Hematopoietic multipotent progenitor cell treated with erythropoietin and hydrocortisone succinate and interleukin-3 and kit ligand, for 8 days (in vitro differentiated cells): ENCODE data around the gene KIF1A.

Experiments
- DNase-seq: peaks from one replicate; pipeline ENCODE4 v3.0.0-alpha.2; 2015

The KIF1A gene

DNA sequence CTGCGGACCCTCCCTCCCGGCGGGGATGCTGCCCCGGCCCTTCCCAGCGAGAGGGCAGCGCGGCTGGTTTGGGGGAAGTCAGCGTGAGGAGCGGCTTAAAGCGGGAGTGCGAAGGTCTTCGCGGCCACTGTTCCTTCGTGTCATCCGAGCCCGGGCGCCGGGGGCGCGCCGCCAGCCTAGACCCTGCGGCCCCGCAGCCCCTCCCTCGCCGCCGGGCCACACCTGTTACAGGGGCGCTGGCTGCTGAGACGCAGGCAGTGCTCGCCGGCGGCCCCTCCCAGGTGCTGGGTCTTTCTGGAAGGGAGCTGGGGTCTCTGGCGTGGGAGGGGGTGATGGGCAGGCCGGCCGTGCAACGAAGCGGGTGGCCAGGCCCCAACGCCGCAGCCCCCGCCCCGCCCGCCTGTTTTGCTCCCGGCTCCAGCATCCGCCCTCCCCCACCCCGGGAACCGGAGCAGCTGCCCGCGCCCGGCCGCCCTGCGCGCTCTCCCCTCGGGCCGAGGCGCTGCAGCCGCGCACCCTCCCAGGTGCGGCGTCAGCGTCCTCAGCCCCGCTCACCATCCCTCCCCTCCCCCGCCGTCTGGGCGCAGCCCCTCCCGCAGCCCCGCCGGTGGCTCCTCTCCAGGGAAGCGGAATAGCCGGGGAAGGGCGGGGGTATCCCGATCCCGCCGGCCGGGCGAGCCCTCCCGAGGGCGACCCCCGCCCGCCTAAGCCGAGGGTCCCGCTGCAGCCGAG lies 727 bp downstream of the KIF1A start:
- no peak for DNase-seq

DNA sequence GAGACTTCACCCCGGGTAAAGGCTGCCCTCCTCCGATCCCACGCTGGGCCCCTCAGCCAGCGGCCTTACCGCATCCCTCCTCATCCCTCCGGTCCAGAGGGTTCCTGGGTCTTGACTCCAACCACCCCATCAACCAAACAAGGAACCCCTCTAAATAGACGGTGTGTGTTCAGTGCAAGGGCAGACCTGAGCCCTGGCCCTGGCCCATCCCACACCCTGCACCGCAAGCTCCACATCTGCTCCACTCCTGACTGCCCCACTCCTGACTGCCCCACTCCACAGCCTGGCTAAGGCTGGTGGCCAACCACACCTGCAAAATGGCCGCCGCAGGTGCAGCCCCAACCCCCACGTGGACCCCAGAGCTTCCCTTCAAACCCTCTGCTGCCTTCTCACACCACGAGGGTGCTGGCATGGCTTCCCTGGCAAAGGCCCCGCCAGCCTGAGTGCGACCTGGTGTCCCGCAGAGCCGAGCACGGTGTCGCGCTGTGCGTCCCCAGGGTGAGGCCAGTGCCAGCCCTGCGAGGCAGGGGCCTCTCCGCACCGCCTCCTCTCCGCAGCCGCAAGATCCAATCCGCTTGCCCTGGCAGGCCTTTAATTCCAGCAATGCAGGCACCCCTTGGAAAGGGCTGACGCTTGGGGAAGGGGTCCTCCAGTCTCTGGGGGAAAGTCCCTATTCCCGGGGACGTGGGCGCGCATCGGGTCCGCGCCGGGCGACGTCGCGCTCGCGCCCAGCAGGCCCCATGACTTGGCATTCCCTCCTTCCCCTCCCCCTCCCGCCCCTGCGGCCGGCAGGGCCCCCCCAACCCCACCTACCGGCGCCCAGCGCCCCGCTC lies 1.5 kb downstream of the KIF1A start:
- no peak for DNase-seq

DNA sequence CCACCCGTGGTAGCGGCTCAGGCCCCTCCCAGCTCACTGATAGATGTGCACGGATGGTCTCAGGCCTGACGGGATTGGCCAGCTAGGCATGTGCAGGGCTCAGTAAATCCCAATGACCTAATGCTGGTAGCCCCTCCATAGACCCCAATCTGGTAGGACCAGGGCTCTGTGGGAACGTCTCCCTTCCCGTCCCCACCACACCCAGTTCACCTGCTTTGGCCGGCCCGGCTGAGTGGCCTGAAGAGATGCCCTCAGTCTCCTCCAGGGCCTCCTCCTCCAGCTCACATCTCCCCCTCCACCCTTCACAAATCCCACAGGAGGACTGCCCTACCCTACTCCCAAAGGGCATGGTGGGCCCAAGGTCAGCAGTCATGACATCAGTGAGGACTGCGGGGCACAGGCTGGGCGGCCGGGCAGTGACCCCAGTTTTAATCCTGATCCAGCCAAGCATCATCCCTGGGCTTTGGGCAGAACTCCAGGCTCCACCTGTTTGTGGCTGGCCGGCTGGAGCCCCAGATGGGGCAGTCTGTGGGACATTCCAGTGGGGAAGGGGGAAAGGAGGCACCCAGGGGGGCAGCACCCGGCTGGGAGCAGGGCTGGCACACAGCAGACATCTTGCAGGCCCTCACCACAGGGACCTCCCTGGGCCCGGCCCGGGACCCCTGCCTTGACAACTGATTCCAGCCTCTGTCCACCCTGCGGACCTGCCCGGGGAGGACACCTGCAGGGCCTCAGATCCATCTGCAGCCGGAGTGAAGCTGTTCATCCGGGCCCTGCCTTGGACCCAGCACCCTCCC lies 2.3 kb downstream of the KIF1A start:
- no peak for DNase-seq

DNA sequence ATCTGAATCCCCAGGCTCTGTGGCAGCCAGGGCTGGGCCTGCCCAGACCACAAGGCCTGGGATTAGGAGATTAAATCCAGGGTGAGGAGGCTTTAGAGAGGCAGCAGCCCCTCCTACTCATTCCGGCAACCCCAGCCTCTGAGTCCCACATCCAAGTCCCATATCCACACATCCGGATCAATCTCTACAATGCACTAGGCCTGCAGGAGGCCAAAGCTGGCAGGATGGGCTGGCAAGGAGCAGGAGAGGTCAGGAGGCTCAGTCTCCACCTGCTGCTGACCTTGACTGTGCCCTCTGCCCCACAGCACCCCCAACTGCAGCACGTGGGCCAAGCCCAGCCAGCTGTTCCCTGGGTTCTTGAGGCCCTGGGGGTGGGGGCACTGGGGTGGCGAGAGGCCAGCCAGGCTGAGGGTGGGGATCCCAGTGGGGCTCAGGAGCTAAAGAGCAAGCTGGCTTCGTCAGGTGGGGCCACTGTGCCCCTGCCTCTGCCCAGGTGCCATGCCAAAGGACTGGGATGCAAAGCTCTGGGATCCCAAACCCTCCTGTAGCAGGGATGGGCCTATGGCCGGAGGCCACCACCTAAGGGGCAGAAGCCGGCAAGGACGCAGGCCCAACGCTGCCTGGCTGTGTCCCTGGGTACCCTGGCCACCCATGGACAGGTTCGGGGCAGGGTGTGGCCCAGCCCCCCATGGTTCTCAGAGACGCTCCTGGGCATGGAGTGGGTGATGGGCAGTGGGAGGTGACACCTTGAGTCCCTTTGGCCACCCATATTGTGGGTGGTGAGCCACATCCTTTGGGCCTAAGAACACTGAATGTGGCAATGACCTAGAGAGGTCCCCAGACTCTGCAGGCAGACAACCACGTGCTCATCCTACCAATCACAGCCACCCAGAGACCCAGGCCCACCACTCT lies 3.2 kb downstream of the KIF1A start:
- no peak for DNase-seq

DNA sequence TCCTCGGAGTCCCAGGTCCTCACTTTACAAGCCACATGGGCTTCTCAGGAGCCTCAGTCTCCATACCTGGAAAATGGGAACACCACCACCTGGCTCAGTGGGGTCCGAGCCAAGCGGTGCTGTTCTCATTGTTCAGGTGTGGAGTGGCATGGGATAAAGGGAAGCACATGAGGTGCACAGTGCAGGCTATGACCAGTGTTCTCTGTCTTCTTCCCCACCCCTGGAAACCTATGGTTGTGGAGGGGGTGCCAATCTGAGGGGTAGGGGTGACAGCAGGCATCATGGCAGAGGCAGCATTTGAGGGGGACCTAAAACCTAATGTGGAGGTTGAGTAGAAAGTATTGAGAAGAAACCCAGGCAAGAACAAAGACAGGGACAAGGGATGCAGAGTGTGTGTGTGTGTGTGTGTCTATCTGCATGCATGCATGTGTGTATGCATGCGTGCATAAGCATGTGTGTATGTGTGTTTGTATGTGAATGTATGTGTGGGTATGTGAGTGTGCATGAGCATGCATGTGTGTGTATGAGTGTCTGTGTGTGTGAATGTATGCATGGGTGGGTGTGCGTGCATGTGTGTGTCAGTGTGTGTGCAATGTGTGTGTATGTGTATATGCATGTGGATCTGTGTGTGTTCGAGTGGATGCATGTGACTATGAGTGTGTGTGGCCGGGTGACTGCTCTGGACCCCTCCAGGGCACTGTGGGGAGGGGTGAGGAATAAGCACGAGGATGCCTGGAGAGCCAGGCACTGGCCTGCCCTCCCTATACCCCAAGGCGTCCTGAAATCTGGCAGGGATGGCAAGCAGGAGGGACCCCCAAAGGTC lies 4.0 kb downstream of the KIF1A start:
- no peak for DNase-seq

DNA sequence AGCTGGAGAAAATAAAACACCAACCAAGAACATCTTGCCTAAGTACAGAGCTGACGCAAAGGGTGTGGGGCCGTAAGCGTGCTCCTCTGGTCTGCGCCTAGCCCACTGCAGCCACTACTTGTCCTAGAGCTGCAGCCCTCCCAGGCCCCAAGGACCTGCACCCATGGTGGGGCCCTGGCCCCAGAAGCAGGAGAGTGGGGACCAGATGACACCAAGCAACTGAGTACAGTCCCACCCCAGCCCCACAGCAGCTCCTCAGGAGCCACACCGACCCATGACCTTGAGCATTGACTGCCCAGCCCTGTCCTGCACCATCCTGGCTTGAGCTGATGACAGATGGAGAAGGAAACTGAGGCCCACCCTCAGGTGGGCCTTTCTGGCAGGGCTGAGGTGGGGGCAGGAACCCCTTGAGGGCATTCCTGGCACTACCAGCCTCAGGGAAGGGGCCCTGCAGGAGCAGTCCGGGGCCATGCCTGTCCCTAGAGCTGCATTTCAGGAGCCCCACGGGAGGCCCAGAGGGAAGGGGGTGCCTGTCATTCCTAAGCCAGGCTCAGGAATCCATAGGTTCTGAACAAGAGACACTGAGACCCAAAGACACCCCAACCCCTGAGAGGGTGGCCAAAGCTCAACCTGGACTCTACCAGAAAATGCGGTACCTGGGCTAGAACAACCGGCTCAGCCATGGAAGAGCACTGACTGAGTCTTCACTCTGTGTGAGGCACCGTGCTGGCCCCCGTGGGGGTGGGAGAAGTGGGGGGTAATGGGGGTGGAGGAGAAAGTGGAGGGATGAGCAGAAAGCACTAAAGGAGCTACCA lies 4.9 kb downstream of the KIF1A start:
- DNase-seq = no peak

DNA sequence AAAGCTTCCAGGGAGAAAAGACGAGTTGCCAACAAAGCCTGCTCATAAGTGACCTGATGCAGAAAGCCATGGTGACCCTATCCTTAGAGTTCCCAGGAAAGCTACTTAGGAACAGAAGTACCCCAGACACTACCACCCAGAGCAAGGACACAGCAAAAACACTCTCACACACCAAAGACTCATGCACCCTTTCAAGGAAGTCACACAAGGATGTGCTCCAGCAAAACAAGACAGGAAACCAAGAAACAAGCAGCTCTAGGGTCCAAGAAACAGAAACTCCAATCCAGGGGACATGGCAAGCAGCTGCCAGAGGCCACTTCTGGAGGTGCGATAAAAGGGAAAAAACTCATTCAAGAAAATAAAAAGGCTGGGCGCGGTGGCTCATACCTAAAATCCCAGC lies 5.7 kb downstream of the KIF1A start:
- DNase-seq = no peak

DNA sequence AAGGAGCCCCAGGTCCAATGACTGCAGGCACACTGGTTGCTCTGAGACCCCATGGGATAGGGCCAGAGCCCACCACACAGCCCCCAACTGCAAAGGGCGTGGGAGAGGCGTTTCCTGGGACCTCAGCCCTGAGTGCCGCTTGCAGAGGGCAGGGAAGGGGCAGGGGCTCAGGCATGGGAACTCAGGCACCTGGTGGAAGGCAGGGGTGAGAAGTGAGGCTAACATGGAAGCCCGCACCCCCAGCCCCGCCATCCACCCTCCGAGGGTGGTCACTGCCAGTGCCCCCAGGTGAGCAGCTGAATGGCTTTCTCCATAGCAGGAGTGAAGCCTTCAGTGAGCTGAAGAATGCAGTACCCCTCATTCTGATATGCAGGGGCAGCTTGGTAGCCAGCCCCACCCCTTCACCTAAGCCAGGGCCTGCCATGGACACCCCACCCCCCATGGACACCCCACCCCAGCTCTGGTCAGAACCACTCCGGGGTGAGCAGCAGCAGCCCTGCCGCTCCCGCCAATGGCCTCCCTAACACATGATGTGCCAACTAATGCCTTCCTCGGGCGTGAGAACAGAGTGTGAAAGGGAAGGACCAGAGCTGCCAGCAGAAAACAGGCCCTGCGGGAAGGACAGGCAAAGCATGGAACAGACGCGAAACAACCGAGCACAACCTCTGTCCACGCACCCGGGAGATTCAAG lies 6.6 kb downstream of the KIF1A start:
- no peak for DNase-seq

DNA sequence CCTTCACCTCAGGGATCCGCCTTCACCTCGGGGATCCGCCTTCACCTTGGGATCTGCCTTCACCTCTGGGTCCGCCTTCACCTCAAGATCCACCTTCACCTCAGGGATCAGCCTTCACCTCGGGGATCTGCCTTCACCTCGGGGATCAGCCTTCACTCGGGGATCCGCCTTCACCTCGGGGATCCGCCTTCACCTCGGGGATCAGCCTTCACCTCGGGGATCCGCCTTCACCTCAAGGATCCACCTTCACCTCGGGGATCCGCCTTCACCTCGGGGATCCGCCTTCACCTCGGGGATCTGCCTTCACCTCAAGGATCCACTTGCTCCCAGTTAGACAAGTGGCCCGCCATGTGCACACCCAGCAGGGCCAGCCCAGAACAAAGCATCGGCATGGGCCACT lies 7.3 kb downstream of the KIF1A start:
- DNase-seq = no peak

DNA sequence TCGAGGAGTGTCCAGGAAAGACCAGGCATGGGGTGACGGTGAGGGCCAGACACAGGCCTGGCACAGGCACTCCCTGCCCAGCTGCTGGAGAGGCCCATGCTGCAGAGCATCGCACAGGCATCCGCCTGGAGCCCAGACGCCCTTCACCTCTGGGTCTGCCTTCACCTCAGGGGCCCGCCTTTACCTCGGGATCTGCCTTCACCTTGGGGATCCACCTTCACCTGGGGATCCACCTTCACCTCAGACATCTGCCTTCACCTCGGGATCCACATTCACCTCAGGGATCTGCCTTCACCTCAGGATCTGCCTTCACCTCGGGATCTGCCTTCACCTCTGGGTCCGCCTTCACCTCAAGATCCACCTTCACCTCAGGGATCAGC lies 7.7 kb downstream of the KIF1A start:
- no peak for DNase-seq

DNA sequence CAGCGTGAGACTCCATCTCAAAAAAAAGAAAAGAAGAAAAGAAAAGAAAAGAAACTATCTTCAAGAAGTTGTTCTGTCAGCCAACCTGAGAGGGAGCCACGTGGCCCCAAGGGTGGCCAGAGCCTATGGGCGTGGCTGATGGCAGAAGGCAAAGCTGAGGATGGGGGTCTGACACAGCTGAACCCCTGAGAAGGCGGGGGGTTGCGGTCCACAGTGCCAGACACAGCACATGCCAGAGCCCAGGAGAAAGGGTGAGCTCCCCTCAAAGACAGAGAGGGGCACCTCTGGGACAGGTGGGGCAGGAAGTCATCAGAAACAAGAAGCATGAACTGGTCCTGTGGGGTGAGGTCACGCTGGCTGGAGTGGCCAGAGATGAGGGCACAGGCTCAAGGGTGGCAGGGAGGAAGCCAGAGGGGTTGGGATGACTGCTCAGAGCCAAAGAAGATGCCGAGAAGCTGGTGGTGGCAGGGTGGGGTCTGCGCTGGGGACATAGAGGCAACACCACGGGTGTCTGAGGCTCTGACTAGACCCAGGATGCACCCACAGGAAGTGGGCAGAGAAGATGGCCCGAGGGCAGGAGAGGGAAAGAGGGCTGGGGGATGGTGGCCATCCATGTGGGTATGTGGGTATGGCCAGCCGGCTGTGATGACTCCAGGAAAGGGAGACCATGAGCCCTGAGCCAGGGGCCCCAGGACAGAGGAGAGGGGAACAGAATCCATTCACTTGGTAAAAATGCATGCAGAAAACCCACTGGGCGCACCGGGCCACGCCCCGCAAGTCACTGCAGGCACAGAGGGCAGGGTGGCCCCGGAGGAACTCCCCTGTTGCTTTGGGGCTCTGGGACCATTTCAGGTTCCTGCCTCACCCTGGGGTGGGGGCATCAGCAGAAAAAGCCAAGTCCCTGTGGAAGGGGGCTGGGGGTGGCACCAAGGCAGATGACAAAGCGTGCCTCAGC lies 8.4 kb downstream of the KIF1A start:
- DNase-seq = no peak

DNA sequence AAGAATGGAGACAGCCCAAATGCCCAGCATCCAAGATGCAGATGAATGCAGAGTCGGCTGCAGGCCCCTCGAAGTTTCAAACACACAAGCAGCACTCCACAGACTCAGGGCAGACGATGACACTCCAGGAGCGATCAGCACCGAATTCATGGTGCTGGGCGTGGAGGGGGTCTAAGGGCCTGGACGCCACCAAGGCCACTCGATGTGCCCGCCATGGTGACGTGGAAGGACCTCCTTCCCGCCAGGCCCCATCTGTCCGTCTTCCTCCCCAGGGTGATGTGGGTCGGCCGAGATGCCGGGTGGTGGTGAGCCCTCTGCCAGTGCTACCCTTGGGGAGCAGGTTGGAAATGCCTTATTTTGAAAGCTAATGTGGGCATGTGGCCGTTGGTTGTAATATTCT lies 9.4 kb downstream of the KIF1A start:
- no peak for DNase-seq

DNA sequence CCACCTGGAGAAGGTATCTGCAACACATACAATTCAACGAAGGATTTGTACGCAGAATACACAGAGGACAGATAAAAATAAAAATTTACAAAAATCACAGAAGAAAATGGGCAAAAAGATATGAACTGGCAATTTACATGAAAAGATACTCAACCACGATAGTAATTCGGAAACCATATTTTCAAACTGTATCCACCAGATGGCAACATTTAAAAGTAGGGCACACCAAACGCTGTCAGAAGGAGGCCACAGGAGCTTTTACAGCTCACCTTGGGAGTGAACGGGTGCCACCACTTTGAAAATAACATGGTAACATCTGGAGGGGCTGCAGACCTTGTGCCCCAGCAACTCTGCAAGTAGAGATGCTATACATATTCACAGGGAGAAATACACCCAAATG lies 9.8 kb downstream of the KIF1A start:
- DNase-seq = no peak

DNA sequence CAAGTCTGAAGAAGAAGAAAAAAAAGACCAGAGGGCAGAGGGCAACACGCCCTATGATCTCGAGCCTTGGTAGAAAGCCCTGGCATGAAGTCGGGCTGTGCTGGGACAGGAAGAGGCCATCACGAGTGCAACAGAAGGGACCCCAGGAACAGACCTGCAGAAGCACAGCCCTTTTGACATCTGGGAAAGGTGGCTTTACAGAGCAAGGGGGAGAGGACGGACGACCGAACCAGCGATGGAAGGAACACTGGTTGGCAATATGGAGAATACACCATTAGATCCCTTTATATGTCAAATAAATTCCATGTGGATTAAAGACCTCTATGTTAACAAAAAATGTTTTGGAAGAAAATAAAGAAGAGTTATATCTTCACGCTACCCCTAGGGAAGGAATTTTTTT lies 10.7 kb downstream of the KIF1A start:
- DNase-seq = no peak

DNA sequence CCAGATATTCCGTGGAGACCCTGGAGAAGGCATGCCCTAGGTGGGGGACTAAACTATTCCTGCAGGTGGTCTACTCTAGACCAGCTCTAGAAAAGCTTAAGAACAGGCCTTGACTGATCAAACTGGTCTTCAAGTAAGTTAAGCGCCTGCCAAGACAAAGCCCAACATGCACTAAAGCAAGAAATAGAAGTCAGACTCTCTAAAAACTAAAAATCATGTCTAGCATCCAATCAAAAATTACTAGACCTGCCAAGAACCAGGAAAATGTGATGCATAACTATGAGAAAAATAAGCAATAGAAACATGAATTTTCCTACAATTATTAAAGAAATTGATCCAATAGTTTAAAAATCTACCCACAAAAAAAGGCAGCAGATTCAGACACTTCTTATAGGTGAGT lies 13.6 kb downstream of the KIF1A start:
- no peak for DNase-seq

DNA sequence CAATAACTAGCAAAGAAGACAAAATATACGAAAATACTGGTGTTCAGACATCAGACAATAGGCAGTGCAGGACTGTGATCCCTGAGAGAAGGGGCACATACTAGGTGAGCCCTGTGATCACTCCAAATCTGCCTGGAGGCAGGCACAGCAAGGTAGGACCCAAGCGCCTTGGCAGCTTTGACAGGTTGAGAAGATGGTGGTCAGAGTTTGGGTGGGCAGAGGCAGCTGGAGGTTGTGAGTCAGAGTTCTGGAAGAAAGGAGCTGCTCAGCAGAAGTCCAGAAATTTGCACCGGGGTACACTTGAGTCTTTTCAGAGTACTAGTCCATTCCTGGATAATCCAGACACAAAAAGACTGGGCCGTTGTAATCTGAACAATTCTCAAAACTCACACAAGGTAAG lies 14.0 kb downstream of the KIF1A start:
- no peak for DNase-seq

DNA sequence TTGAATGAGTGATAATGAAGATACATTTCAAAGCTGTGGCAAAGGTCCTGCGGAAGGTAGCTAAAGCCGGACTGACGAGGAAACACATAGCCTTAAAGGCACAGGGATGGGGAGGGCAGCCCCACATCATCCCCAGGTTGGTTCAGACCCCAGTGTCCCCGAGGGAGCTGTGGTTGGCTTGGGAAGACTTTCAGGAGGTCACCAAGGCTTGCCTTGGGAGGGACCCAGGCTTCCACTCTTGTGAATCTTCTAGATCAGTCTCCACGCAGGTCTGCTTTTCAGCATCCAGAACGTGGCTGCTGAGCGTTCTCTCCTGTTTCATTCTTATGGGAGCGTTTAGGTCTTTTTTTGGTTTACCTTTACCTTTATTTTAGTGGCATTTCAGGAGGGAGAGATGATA lies 16.8 kb downstream of the KIF1A start:
- no peak for DNase-seq

DNA sequence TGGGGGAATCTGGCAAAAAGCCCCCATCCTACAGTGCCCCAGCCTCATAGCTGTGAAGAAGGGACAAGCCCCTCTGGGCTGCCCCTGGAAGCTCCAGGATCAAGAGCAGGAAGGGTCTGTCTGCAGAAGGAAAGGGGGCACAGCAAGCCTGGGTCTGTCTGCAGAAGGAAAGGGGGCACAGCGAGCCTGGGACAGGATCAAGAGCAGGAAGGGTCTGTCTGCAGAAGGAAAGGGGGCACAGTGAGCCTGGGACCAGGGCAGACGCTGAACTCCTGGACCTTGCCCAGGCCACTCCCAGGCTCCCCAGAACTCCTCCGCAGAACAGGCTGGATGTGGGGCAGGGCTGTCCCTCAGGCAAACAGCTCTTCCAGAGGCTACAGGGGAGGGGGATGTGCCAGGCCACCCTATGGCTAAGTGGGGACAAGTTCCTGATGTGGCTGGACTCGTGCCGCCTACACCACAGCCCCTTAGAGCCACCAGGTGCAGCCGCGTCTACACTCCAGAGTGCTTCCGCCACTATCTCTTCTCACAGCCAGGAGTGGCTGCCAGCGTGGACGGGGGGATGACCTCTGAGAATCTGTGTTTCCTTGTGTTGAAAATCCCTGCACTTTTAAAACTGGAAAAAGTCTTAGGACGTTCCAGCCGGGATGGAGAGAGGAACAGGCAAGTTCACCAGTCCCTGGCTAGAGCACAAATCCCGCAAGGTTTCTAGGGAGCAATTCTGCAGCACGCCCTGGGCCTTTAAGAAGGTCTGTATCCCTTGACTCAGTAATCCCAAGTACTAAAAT lies 20.8 kb downstream of the KIF1A start:
- DNase-seq = no peak
